K562 (cell line): ENCODE results near the gene MLX. TPM values are rescaled to one million over a fixed set of nuclear protein-coding genes. Genes with fewer than 3 reads are reported as not detected.

Experiments used
- CC2D1A ChIP-seq: fragments of 450-650 bp; IDR thresholded peaks from 2 replicates; pipeline ENCODE4 v1.6.1; 2017; ENCODE audit warnings: mild to moderate bottlenecking
- CUX1 ChIP-seq: fragments of 200-800 bp; sonication (Bioruptor generic); IDR thresholded peaks from 2 replicates; pipeline ENCODE4 v1.6.1; 2016; ENCODE audit warnings: missing genetic modification characterization, missing compliant biosample characterization
- ERF ChIP-seq: fragments of 450-650 bp; formaldehyde crosslinking; IDR thresholded peaks from 2 replicates; pipeline ENCODE4 v1.4.0; 2020; ENCODE audit warnings: mild to moderate bottlenecking, mixed read lengths
- GMEB1 ChIP-seq: fragments of 250-450 bp; sonication (Bioruptor Pico); IDR thresholded peaks from 2 replicates; pipeline ENCODE4 v1.4.0; 2020; ENCODE audit warnings: mild to moderate bottlenecking
- HMGN3 ChIP-seq: IDR thresholded peaks from 2 replicates; pipeline ENCODE4 v1.6.1; 2011; ENCODE audit warnings: borderline replicate concordance, low read depth, mild to moderate bottlenecking, mixed read lengths, low read length; ENCODE audit not compliant: insufficient read length; ENCODE audit errors: extremely low read depth
- JUNB ChIP-seq: fragments of 450-650 bp; formaldehyde crosslinking; conservative IDR thresholded peaks from 2 replicates; pipeline ENCODE4 v1.4.0; 2020; ENCODE audit warnings: mild to moderate bottlenecking
- NFYB ChIP-seq: IDR thresholded peaks from 2 replicates; pipeline ENCODE4 v1.6.1; 2011; ENCODE audit warnings: mild to moderate bottlenecking, moderate library complexity; ENCODE audit not compliant: insufficient read length; ENCODE audit errors: extremely low read depth
- SMARCA4 ChIP-seq: fragments of 450-650 bp; IDR thresholded peaks from 2 replicates; pipeline ENCODE4 v1.6.1; 2016
- TAL1 ChIP-seq: fragments of 450-650 bp; IDR thresholded peaks from 2 replicates; pipeline ENCODE4 v1.6.1; 2016; ENCODE audit warnings: mild to moderate bottlenecking
- U2AF2 ChIP-seq: fragments of 200-400 bp; formaldehyde crosslinking; optimal IDR thresholded peaks from 2 replicates; pipeline ENCODE3; 2017; ENCODE audit warnings: low read depth, mild to moderate bottlenecking, low read length
- ZBTB7A ChIP-seq: IDR thresholded peaks from 2 replicates; pipeline ENCODE4 v1.6.1; 2011; ENCODE audit warnings: low read depth, mild to moderate bottlenecking, low read length, moderate library complexity, borderline replicate concordance; ENCODE audit not compliant: control insufficient read depth
- ZEB2 ChIP-seq: fragments of 450-650 bp; IDR thresholded peaks from 2 replicates; pipeline ENCODE4 v1.6.1; 2016
- ZNF174 ChIP-seq: fragments of 250-450 bp; sonication (Bioruptor Pico); IDR thresholded peaks from 2 replicates; pipeline ENCODE4 v1.4.0; 2020; ENCODE audit warnings: mild to moderate bottlenecking
- ZNF507 ChIP-seq: conservative IDR thresholded peaks from 2 replicates; pipeline ENCODE4 v1.6.1; 2017; ENCODE audit warnings: missing genetic modification characterization, missing compliant biosample characterization
- ZNF740 ChIP-seq, 3 experiments: fragments of 200-800 bp in 1 of 3; sonication (Bioruptor generic) in 1 of 3; sonication (generic) in 1 of 3; formaldehyde crosslinking in 1 of 3; IDR thresholded peaks; 2 replicates each; pipeline versions ENCODE4 v1.6.1 to v1.8.0; 2016 to 2022; ENCODE audit warnings: mild to moderate bottlenecking in 2 of 3, missing compliant biosample characterization in 2 of 3, missing genetic modification characterization in 2 of 3, missing genetic modification reagents in 1 of 3
- ZNF75A ChIP-seq: fragments of 450-650 bp; formaldehyde crosslinking; IDR thresholded peaks from 2 replicates; pipeline ENCODE4 v1.4.0; 2020; ENCODE audit warnings: mild to moderate bottlenecking
- polyA plus RNA-seq, 8 experiments: library from polyadenylated mRNA; depleted of rRNA in 4 of 8; stranded (reverse) in 5 of 8; unstranded in 3 of 8; fragments of >200 nt; fragmentation: Nextera tagmentation in 2 of 8; fragmentation: Illumina TruSeq in 1 of 8; extraction: Ambion mirVana in 2 of 8; extraction: Trizol in 1 of 8; gene quantifications; 2 replicates each; pipeline versions ENCODE4 v1.2.1 to v1.2.3, GENCODE V29; 2011 to 2014; ENCODE audit warnings: inconsistent platforms in 1 of 8, missing spikeins in 1 of 8
- total RNA-seq, 7 experiments: library from RNA; depleted of rRNA in 6 of 7; stranded (reverse); fragments of >200 nt in 6 of 7; fragmentation: Illumina TruSeq in 2 of 7; extraction: Trizol in 2 of 7; gene quantifications; 2 replicates each; pipeline versions ENCODE4 v1.2.1 to v1.2.3, GENCODE V29; 2011 to 2021; ENCODE audit warnings: low replicate concordance in 1 of 7
- TF ChIP-seq, protein P1 (sequence below): fragments of 450-650 bp; IDR thresholded peaks from 2 replicates; pipeline ENCODE4 v1.7.0; 2016; ENCODE audit warnings: borderline replicate concordance
- TF ChIP-seq, protein P2 (sequence below): IDR thresholded peaks from 2 replicates; pipeline ENCODE4 v1.6.1; 2016; ENCODE audit warnings: missing genetic modification characterization, missing compliant biosample characterization

Gene MLX
- total and polyA plus RNA-seq, 9 of the 15 experiments (the other 6 are each of a cell fraction or from before 2014, with no cell fraction given), result 42.9 to 100 (median 58.9) TPM

DNA sequence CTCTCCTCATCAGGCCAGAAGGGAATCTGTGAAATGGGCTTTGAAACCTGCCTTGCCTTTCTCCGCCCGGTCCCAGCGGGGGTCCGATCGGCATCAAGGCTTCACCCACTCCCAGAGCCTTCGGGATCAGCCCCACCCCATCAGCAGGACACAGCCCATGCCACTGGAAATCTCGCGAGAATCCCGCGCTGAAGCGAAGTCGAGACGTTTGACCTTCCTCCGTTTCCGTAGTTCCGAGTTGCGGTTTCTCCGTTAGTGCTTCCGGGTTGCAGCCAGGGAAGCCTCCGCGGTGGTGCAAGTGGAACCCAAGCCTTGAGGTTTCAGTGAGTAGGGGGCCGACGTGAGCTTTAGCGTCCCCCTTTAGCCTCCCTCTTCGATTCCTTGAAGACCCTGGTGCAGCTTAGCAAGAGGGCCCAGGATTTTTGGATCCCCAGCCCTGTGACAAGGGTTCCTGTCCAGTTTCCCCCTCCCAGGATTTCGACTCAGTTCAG, 5.0 kb upstream of the MLX start, which contains the start of gene COASY (continued):
- TF ChIP-seq ERF, result no peak
- no peak for TF ChIP-seq JUNB (CRISPR knock-in tag)
- TF ChIP-seq CUX1 (CRISPR knock-in tag), result no peak
- TF ChIP-seq ZNF174, result no peak
- TF ChIP-seq, protein P1, sequence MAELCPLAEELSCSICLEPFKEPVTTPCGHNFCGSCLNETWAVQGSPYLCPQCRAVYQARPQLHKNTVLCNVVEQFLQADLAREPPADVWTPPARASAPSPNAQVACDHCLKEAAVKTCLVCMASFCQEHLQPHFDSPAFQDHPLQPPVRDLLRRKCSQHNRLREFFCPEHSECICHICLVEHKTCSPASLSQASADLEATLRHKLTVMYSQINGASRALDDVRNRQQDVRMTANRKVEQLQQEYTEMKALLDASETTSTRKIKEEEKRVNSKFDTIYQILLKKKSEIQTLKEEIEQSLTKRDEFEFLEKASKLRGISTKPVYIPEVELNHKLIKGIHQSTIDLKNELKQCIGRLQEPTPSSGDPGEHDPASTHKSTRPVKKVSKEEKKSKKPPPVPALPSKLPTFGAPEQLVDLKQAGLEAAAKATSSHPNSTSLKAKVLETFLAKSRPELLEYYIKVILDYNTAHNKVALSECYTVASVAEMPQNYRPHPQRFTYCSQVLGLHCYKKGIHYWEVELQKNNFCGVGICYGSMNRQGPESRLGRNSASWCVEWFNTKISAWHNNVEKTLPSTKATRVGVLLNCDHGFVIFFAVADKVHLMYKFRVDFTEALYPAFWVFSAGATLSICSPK, result no peak
- no peak for TF ChIP-seq SMARCA4
- no peak for TF ChIP-seq ZBTB7A
- TF ChIP-seq, protein P2, sequence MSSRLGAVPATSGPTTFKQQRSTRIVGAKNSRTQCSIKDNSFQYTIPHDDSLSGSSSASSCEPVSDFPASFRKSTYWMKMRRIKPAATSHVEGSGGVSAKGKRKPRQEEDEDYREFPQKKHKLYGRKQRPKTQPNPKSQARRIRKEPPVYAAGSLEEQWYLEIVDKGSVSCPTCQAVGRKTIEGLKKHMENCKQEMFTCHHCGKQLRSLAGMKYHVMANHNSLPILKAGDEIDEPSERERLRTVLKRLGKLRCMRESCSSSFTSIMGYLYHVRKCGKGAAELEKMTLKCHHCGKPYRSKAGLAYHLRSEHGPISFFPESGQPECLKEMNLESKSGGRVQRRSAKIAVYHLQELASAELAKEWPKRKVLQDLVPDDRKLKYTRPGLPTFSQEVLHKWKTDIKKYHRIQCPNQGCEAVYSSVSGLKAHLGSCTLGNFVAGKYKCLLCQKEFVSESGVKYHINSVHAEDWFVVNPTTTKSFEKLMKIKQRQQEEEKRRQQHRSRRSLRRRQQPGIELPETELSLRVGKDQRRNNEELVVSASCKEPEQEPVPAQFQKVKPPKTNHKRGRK (tag), result no peak
- no peak for TF ChIP-seq ZNF507 (tag)
- TF ChIP-seq GMEB1 (CRISPR knock-in tag), result no peak
- TF ChIP-seq NFYB, result no peak
- no peak for TF ChIP-seq U2AF2
- TF ChIP-seq ZNF740 (CRISPR knock-in tag; IDR thresholded peaks at IDR 0.05), result no peak
- no peak for TF ChIP-seq ZNF740 (tag; IDR thresholded peaks at IDR 0.05)
- TF ChIP-seq TAL1, result no peak
- no peak for TF ChIP-seq ZEB2
- no peak for TF ChIP-seq CC2D1A
- TF ChIP-seq HMGN3, result no peak
- TF ChIP-seq ZNF75A (CRISPR knock-in tag), result no peak
